Mesothelial cell of epicardium (in vitro differentiated cells): ENCODE data around the gene BCAT1. TPM values are rescaled to one million over a fixed set of nuclear protein-coding genes. Genes with fewer than 3 reads are reported as not detected.

Source experiments
- DNase-seq, 2 experiments: peaks; one replicate each; pipeline ENCODE4 v3.0.0; 2021; ENCODE audit warnings: low spot score in 2 of 2; ENCODE audit not compliant: unreplicated experiment in 2 of 2
- H3K27ac Mint-ChIP-seq: 2 replicates; pipeline ENCODE4 v1.8.0; 2021; ENCODE audit warnings: mixed read lengths
- H3K27me3 Mint-ChIP-seq: 2 replicates; pipeline ENCODE4 v1.8.0; 2021; ENCODE audit warnings: low read depth, mixed read lengths
- H3K36me3 Mint-ChIP-seq: 2 replicates; pipeline ENCODE4 v1.8.0; 2021; ENCODE audit warnings: mixed read lengths
- H3K4me1 Mint-ChIP-seq: 2 replicates; pipeline ENCODE4 v1.8.0; 2021; ENCODE audit warnings: mixed read lengths
- H3K4me3 Mint-ChIP-seq: 2 replicates; pipeline ENCODE4 v1.8.0; 2021; ENCODE audit warnings: mild to moderate bottlenecking, moderate library complexity, mixed read lengths
- H3K9me3 Mint-ChIP-seq: 2 replicates; pipeline ENCODE4 v1.8.0; 2021; ENCODE audit warnings: mixed read lengths
- CTCF ChIP-seq: fragments of 200-600 bp; sonication (generic); IDR thresholded peaks from one replicate; pipeline ENCODE4 v1.5.0; 2021; ENCODE audit warnings: antibody characterized with exemption; ENCODE audit not compliant: unreplicated experiment
- total RNA-seq: library from RNA; stranded (reverse); gene quantifications from 3 replicates; pipeline ENCODE4 v1.2.1, GENCODE V29; 2021

BCAT1 gene
- total RNA-seq, 1 donor from 2014 or later, result 121 TPM

- no peak for TF ChIP-seq CTCF
- Mint-ChIP-seq H3K27me3 (no peaks in the 10 kb centered on the region), H3K4me3 (no peak overlapping the region), H3K36me3 (peaks cover 7% of the 10 kb centered on the region), H3K9me3 (no peaks in the 10 kb centered on the region), H3K27ac (peak overlapping the region; percentile 26), H3K4me1 (peaks cover 27% of the 10 kb centered on the region)
- DNase-seq, result no peak
Measured at GRCh38 chr12:24921251-24922038, 27.5 kb downstream of the BCAT1 start.

DNA sequence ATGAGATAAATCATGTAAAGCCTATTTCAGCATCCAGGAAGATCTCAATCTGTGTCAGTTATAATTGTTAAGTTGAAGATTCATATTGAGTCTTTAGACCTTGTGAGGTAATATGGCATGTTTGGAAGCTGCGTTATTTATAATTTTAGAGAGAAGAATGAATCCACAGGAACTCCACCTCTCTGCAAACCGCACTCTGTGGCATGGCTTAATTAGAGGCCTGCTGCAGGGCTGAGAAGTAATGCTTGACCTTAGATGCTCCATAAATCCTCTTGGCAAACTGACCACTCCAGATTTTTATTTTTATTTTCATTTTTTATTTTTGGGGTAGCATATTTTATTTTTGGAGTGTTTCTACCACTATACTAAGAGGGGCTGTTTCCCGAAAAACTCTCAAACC, 28.8 kb downstream of the BCAT1 start:
- H3K4me3 Mint-ChIP-seq, result no peak overlapping the region
- no peaks in the 10 kb centered on the region for H3K9me3 Mint-ChIP-seq
- H3K27me3 Mint-ChIP-seq, result no peaks in the 10 kb centered on the region
- no peak for DNase-seq
- H3K36me3 Mint-ChIP-seq, result peaks cover 7% of the 10 kb centered on the region
- H3K27ac Mint-ChIP-seq, result no peak overlapping the region
- TF ChIP-seq CTCF, result no peak
- peaks cover 30% of the 10 kb centered on the region for H3K4me1 Mint-ChIP-seq

DNA sequence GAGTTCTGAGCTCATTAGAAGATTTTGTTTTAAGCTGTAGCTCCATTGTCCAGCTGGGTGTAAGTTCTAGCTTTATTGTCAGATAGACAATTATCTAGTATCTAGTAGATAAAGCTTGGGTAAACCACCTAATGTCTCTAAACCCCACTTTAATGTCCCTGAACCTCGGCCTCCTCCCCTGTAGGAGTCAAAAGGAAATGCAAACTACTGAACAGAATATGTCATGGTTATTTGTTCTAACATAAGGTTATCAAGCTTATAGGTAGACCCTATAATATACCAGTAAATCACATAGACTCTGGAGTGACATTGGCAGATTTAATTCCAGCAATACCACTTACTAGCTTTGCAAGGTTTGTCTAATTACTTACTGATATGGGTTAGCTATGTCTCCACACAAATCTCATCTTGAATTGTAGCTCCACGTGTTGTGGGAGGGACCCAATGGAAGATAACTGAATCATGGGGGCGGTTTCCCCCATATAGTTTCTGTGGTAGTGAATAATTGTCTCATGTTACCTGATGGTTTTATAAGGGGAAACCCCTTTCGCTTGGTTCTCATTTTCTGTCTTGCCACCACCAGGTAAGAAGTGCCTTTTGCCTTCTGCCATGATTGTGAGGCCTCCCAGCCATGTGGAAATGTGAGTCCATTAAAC, 29.4 kb downstream of the BCAT1 start:
- Mint-ChIP-seq H3K27me3 (no peaks in the 10 kb centered on the region), H3K4me3 (no peak overlapping the region), H3K27ac (no peak overlapping the region), H3K36me3 (peaks cover 3% of the 10 kb centered on the region), H3K4me1 (peaks cover 27% of the 10 kb centered on the region), H3K9me3 (no peaks in the 10 kb centered on the region)
- TF ChIP-seq CTCF, result no peak
- DNase-seq, result no peak

- no peak for TF ChIP-seq CTCF
- H3K4me1 Mint-ChIP-seq, result peaks cover 21% of the 10 kb centered on the region
- peaks cover 5% of the 10 kb centered on the region for H3K36me3 Mint-ChIP-seq
- no peaks in the 10 kb centered on the region for H3K27me3 Mint-ChIP-seq
- no peak for DNase-seq
- H3K27ac Mint-ChIP-seq, result no peak overlapping the region
- no peaks in the 10 kb centered on the region for H3K9me3 Mint-ChIP-seq
- H3K4me3 Mint-ChIP-seq, result no peak overlapping the region
Measured at GRCh38 chr12:24918596-24918995, 30.3 kb downstream of the BCAT1 start.

- Mint-ChIP-seq H3K9me3 (no peaks in the 10 kb centered on the region), H3K4me1 (peaks cover 15% of the 10 kb centered on the region), H3K4me3 (no peak overlapping the region), H3K27me3 (no peaks in the 10 kb centered on the region), H3K36me3 (peaks cover 5% of the 10 kb centered on the region), H3K27ac (peak overlapping the region; percentile 3)
- no peak for TF ChIP-seq CTCF
- no peak for DNase-seq
Measured at GRCh38 chr12:24915501-24915900, 33.4 kb downstream of the BCAT1 start.
